IgD-negative memory B cell (primary cell): ENCODE measurements around the gene CDC45. TPM values are rescaled to one million over a fixed set of nuclear protein-coding genes. Genes with fewer than 3 reads are reported as not detected.

Experiments
- H3K27ac Mint-ChIP-seq, 3 donors: one replicate each; pipeline ENCODE4 v1.8.0; 2020 to 2022; ENCODE audit warnings: mild to moderate bottlenecking in 3 of 3, mixed read lengths in 3 of 3, moderate library complexity in 1 of 3
- H3K27me3 Mint-ChIP-seq: one replicate; pipeline ENCODE4 v1.8.0; 2021; ENCODE audit warnings: mixed read lengths
- H3K36me3 Mint-ChIP-seq: one replicate; pipeline ENCODE4 v1.8.0; 2020; ENCODE audit warnings: mild to moderate bottlenecking, mixed read lengths
- H3K4me1 Mint-ChIP-seq, 3 donors: one replicate each; pipeline ENCODE4 v1.8.0; 2020 to 2022; ENCODE audit warnings: mixed read lengths in 3 of 3, mild to moderate bottlenecking in 1 of 3
- H3K4me3 Mint-ChIP-seq, 4 donors: one replicate each; pipeline ENCODE4 v1.8.0; 2020 to 2022; ENCODE audit warnings: mild to moderate bottlenecking in 4 of 4, mixed read lengths in 4 of 4, moderate library complexity in 3 of 4
- H3K9me3 Mint-ChIP-seq, 3 donors: one replicate each; pipeline ENCODE4 v1.8.0; 2020 to 2021; ENCODE audit warnings: mixed read lengths in 3 of 3, mild to moderate bottlenecking in 1 of 3
- polyA plus RNA-seq: library from polyadenylated mRNA; unstranded; fragments of 300-500 nt; fragmentation: Illumina TruSeq; gene quantifications from one replicate; pipeline ENCODE4 v1.2.3, GENCODE V29; 2021

Gene CDC45
- polyA plus RNA-seq, 1 donor from 2014 or later, result 0.39 TPM

DNA sequence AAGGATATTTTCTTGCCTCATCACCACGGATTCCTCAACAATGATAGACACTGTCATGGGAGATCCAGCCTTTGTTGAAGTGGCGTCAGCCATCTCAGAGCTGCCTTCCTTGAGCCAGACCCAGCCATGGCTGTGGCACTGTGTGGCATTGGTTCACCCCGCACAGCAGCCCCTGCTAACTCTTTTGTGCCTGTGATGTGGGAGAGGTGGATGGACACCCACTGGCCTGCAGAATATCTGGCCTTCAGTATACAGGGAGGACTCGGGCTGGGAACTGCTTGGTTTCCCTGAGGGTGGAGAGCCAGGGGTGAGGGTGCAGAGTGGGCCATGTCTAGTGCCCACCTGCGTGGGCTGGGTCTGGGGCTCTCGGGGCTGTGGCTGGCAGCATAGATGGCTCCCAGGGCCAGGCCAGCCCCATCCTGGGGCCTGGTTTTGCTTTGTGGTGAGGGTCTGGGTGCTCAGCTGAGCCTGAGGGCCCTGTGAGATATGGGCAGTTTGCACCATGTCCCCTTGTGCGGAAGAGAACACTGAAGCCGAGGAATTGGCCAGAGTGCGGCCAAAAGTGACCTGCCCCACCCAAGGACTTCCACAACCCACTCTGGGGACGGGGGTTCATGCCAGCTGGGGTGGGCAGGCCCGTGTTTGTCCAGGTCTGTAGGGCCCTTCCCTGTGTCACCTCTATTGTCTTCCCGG lies 38.3 kb downstream of the CDC45 start:
- H3K4me1 Mint-ChIP-seq, result peaks cover 0 to 2% (median 0%) of the 10 kb centered on the region in 3 donors
- no peak overlapping the region for H3K4me3 Mint-ChIP-seq
- peaks cover 4% of the 10 kb centered on the region for H3K27me3 Mint-ChIP-seq
- H3K27ac Mint-ChIP-seq, result no peak overlapping the region
- H3K9me3 Mint-ChIP-seq, result peaks cover 0 to 3% (median 2%) of the 10 kb centered on the region in 3 donors
- peaks cover 8% of the 10 kb centered on the region for H3K36me3 Mint-ChIP-seq

DNA sequence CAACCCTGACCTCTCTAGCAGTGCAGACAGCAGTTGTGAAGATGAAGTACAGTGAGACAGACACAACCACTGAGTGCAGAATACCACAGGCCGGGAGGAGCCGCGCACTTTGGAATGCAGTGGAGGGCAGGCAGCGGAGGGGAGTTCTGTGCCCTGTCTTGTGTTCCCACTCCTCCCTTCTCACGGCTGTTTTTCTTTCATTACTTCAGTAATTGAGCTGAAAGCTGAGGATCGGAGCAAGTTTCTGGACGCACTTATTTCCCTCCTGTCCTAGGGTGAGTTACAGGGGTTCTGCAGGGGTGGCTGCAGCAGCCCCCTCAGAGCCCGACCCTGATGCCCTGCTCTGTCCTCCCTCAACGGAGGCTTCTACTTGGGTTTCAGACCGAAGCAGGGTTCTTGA lies 38.9 kb downstream of the CDC45 start:
- Mint-ChIP-seq H3K36me3 (peaks cover 8% of the 10 kb centered on the region), H3K4me1 (no peaks in the 10 kb centered on the region), H3K4me3 (no peak overlapping the region), H3K27me3 (peaks cover 8% of the 10 kb centered on the region), H3K27ac (no peak overlapping the region), H3K9me3 (peaks cover 0 to 3% (median 2%) of the 10 kb centered on the region in 3 donors)

DNA sequence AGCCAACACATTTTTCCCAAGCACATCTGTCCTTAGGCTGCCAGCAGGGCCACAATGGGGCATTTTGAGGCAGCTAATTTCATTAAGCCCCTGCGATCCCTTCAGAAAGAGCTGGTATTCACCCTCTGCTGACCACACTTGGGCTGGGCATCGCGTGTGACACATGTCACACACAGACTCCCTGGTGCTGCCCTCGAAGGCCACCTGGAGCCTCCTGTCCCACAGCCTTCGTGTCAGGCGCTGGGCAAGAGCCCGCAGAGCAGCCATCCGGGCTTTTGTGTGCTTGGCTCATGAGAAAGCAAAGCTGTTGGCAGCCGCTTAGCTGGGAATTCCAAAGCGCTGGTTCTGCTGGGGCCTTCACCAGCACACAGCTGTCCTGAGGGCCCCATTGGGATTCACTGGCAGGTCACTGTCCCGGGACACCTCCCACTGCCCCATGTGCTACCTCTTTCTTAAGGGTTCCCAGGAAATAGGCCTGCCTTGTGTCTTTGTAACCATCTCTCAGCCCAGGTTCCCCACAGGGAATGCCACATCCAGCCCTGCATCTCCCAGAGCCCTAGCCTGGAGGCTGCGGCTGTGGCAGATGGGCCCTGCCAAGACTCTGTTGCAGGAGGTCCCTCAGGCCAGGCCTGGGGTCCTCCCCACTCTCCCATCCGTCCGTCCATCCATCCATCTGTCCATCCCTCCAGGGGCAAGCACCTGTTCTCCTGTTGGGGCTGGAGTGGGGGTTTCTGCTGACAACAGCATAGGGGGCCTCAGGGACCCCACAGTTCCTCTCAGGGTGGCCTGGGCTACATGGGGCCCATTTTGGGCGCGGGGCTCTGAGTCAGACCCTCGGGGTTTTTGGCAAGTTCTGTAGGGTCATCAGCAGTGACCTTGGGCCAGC lies 39.6 kb downstream of the CDC45 start:
- H3K36me3 Mint-ChIP-seq, result peaks cover 2% of the 10 kb centered on the region
- peaks cover 12% of the 10 kb centered on the region for H3K27me3 Mint-ChIP-seq
- H3K4me1 Mint-ChIP-seq, result no peaks in the 10 kb centered on the region
- H3K9me3 Mint-ChIP-seq, result no peaks in the 10 kb centered on the region
- H3K4me3 Mint-ChIP-seq, result peak overlapping the region in 2 of 4 donors; percentile 12 to 31
- H3K27ac Mint-ChIP-seq, result no peak overlapping the region

DNA sequence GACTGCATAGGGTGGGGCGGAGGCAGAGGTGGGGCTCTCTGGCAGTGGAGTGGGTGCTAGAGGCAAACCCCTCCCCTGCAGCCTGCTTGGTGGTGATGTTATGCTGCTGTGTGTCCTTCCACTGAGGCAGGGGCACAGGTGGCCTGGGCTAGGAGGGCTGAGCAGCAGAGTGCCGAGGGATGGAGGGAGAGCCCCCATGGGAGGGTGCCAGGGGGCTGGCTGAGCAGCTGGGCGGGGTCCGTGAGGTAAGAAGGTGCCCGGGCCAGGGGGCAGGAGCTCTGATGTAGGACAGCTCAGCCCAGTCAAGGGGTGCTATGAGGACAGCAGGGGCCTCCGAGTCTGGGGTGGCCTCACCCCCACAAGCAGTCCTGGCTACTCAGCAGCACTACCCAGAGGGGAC lies 40.3 kb downstream of the CDC45 start:
- Mint-ChIP-seq H3K27ac (no peak overlapping the region), H3K4me3 (no peak overlapping the region), H3K36me3 (peaks cover 2% of the 10 kb centered on the region), H3K27me3 (peaks cover 17% of the 10 kb centered on the region), H3K9me3 (no peaks in the 10 kb centered on the region), H3K4me1 (peaks cover 0 to 3% (median 0%) of the 10 kb centered on the region in 3 donors)

DNA sequence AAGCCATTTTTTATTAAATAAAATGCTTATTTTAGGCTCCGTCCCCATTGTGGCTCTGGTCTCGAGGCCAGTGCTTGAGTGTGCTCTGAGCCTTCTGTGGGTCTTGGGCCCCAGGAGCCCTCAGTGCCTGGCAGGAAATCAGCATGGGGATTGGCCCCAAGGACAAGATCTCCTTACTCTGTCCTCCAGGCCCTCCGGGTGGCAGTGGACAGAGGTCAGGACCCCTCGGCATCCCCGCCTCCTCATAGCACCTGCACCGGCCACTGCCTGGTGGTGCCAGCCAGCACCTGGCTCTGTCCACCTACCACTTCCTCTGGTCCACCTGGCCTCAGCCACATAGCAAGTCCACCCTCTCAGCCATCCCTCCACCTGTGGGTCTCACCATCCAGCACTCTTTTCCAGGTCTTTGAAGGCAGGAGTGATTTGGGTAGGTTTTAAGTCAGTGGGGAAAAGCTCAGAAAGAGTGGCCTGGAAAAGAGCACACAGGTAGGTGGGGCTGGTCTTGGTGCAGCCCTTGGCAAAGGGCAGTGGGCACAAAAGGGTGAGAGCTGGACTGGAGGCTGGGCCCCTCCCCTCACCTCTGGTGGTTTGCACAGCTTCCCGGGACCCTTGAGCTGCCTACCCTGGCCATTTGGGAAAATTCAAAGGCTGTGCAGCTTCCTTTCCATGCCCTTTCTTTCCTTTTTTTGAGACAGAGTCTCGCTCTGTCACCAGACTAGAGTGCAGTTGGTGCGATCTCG lies 41.0 kb downstream of the CDC45 start:
- Mint-ChIP-seq H3K27ac (peak overlapping the region in 1 of 3 donors; percentile 85), H3K9me3 (no peaks in the 10 kb centered on the region), H3K27me3 (peaks cover 20% of the 10 kb centered on the region), H3K36me3 (peaks cover under 1% of the 10 kb centered on the region), H3K4me1 (peaks cover 0 to 4% (median 0%) of the 10 kb centered on the region in 3 donors), H3K4me3 (peak overlapping the region in 2 of 4 donors; percentile 22 to 71)

DNA sequence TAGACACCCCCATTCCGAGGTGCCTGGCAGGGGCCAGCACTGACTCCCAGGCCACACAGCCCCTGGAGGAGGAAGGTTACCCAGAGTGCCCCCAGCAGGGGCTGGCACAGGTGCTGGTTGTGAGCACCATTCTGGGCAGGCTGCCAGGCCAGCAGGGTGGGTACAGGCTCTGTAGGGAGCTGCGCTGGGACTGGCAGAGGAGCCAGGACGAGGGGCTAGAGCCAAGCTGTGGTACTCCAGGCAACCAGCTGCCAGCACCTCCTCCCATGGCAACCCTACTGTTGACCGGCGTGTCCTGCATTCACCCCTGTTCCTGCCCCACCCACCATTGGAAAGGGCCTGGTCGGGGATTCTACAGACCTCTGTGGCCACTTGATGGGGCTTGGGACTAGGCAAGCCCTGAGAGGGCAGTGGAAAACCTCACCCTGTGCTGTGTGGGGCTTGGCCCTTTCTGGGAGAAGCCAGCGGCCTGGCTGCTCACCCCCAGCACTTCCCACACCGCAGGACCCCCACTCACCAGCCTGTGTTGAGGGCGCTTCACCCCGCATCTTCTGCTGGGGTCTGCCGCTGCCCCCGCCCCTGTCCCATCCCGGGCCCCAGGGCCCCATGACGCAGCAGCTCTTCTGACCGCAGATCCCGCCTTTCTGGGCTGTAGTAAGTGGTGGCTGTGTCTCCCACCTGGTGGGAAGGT lies 42.6 kb downstream of the CDC45 start:
- no peaks in the 10 kb centered on the region for H3K36me3 Mint-ChIP-seq
- peaks cover 0 to 4% (median 0%) of the 10 kb centered on the region in 3 donors for H3K4me1 Mint-ChIP-seq
- no peak overlapping the region for H3K27ac Mint-ChIP-seq
- H3K9me3 Mint-ChIP-seq, result no peaks in the 10 kb centered on the region
- H3K4me3 Mint-ChIP-seq, result peak overlapping the region in 1 of 4 donors; percentile 41
- H3K27me3 Mint-ChIP-seq, result peaks cover 26% of the 10 kb centered on the region

DNA sequence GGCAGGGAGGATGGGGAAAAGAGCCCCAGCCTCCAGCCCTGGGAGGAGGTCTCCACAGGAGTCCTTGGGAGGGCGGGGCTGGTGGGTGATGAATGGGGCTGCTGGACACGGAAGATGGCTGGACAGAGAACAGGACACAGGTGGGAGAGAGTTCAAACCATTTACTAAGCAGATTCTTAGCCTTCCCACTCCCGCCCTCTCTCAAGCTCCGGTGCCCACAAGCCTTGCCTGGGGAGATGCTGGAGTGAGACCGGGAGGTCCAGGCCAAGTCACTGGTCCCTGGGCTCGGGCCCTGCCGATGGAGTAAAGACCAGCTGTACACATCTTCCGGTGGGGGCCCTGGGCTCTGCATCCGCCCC lies 43.1 kb downstream of the CDC45 start:
- no peaks in the 10 kb centered on the region for H3K36me3 Mint-ChIP-seq
- H3K27ac Mint-ChIP-seq, result no peak overlapping the region
- H3K4me3 Mint-ChIP-seq, result peak overlapping the region in 3 of 4 donors; percentile 21 to 80 (median 32)
- peaks cover 28% of the 10 kb centered on the region for H3K27me3 Mint-ChIP-seq
- H3K4me1 Mint-ChIP-seq, result peaks cover 0 to 4% (median 0%) of the 10 kb centered on the region in 3 donors
- no peaks in the 10 kb centered on the region for H3K9me3 Mint-ChIP-seq

DNA sequence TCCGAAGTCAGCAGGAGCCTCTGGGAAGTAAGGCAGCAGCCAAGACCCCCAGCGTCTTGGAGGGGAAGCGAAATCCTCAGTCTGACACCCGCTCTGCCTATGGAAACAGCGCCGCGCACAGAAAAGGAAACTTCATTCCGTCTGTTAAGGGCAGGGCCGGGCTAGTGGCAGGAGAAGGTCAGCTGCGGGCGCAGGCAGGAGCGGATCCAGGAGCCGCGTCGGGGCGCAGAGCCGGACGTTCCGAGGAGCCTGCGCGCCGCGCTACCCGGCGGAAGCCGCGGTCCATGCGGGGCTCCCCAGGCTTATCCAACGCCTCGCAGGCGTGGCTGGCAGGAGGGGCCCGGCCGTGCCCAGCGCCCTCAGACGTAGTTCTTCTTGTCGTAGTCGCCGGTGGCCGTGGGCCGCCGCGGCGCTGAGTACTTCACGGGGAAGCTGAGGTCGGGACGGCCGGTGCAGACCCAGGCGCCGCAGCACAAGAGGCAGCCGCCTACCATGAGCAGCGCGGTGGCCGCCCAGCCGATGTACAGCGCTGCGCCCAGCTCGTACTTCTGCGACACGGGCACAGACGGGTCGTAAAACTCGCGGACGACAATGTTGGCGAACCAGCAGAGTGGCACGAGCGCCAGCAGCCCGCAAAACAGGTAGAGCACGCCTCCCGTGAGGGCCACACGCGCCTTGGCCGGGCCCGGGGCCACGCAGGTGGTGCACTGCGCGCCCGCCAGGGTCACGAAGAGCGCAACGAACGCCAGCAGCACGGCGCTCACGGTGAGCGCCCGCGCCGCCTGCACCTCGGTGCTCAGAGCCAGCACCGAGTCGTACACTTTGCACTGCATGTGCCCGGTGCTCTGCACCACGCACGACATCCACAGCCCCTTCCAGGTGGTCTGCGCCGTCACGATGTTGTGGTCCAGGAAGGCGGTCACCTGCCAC lies 43.8 kb downstream of the CDC45 start:
- peaks cover 0 to 4% (median 0%) of the 10 kb centered on the region in 3 donors for H3K4me1 Mint-ChIP-seq
- H3K27me3 Mint-ChIP-seq, result peaks cover 31% of the 10 kb centered on the region
- H3K4me3 Mint-ChIP-seq, result peak overlapping the region in 3 of 4 donors; percentile 50 to 80 (median 58)
- peak overlapping the region in 1 of 3 donors; percentile 5 for H3K27ac Mint-ChIP-seq
- no peaks in the 10 kb centered on the region for H3K9me3 Mint-ChIP-seq
- H3K36me3 Mint-ChIP-seq, result no peaks in the 10 kb centered on the region

DNA sequence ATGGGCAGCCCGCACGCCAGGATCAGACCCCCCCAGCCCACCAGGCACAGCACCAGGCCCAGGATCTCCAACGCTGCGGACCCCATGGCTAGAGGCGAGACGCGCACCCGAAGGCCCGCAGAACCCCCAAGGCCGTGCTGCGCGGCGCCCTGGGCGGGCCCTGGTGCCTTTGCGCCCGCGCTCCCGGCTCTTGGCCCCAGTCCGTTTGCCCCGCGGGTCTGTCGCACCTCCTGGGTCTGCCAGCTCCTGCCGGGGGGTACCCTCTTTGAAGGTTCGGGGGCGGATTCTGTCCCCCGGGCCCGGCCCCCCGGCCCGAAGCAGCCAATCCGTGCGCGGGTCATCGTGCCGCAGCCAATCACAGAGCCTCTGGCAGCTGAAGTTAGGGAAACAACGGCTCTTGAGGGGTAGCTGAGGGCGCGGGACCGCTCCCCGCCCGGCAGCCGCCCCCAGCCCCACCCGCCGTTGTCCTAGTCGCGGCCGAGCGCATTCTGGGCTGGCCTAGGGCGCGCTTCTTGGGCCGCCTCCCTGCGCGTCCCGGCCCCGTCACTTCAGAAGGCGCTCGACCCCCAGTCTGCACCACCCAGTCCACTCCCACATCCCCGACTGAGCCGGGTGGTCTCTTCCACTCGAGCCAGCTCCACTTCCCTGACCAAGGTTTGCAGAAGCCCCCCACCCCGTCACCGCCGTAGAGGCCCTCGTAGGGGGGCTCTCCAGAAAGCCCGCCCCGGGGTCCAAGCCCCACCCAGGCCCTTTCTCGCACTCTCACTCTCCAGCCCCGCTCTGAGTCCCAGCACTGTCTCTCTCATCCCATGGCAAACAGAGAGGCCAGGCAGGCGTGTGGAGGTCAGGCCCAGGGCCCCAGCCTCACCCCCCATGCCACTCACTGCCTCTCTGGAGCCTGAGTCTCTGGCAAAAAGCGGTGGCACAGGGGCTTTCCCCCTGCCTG lies 44.7 kb downstream of the CDC45 start, which contains the start of gene CLDN5:
TSS of gene CLDN5 (minus strand) at position 241 of the 946 bp plus-strand sequence. CDS start at position 86, 155 bp downstream.
- Mint-ChIP-seq H3K9me3 (no peaks in the 10 kb centered on the region), H3K27ac (peak within 1 kb of the TSS in 1 of 3 donors; percentile 5), H3K36me3 (no peaks in the 10 kb centered on the region), H3K27me3 (peaks cover 31% of the 10 kb centered on the region), H3K4me1 (peaks cover 0 to 4% (median 0%) of the 10 kb centered on the region in 3 donors), H3K4me3 (peak within 1 kb of the TSS in 3 of 4 donors; percentile 54 to 92 (median 80))

DNA sequence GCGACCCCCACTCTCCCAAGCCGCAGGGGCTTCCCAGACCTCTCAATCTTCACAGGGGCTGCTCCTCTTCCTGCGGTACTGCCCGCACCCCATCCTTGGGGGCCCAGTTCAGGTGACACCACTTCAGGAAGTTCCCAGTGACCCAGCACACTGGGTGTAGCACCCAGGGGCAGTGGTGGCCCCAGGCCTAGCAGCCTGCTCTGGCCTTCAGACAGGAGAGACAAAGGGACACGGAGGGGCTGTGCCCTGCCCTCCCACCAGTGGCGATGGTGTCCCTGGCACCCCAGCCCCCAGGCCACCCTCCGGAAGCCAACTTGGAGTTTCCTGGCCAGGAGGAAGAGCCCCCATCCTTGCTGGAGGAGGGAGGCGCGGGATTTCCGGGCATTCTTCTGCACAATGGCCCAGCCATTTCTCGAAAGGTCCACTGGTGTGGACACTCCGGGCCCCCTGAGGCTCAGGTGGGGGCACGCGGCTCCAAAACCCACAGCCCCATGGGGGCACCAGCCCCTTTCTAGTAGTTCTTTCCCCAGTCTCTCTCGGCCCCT lies 45.5 kb downstream of the CDC45 start:
- H3K27ac Mint-ChIP-seq, result no peak overlapping the region
- H3K4me1 Mint-ChIP-seq, result peaks cover 0 to 4% (median 0%) of the 10 kb centered on the region in 3 donors
- no peaks in the 10 kb centered on the region for H3K9me3 Mint-ChIP-seq
- H3K27me3 Mint-ChIP-seq, result peaks cover 31% of the 10 kb centered on the region
- H3K4me3 Mint-ChIP-seq, result no peak overlapping the region
- H3K36me3 Mint-ChIP-seq, result peaks cover 1% of the 10 kb centered on the region

DNA sequence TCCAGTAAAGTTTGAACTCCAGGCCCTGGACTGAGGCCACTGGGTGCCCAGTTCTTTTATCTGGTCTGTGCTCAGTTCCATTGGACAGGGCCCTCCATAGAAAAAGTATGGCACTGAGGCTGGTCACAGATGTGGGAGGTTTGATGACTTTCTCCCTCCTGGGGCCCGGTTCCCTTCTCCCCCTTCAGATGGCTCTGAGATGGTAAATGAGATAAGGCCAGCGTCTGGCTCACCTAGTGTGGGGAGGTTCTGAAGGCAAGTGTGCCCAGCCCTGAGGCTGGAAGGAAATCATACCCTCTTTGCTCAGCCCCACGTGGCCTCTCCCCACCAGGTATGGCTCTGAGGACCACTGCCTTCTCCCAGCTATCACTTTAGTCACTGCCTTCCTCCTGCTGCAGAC lies 45.9 kb downstream of the CDC45 start:
- H3K27ac Mint-ChIP-seq, result no peak overlapping the region
- H3K27me3 Mint-ChIP-seq, result peaks cover 32% of the 10 kb centered on the region
- no peaks in the 10 kb centered on the region for H3K9me3 Mint-ChIP-seq
- H3K4me3 Mint-ChIP-seq, result no peak overlapping the region
- peaks cover 0 to 4% (median 0%) of the 10 kb centered on the region in 3 donors for H3K4me1 Mint-ChIP-seq
- peaks cover 1% of the 10 kb centered on the region for H3K36me3 Mint-ChIP-seq

DNA sequence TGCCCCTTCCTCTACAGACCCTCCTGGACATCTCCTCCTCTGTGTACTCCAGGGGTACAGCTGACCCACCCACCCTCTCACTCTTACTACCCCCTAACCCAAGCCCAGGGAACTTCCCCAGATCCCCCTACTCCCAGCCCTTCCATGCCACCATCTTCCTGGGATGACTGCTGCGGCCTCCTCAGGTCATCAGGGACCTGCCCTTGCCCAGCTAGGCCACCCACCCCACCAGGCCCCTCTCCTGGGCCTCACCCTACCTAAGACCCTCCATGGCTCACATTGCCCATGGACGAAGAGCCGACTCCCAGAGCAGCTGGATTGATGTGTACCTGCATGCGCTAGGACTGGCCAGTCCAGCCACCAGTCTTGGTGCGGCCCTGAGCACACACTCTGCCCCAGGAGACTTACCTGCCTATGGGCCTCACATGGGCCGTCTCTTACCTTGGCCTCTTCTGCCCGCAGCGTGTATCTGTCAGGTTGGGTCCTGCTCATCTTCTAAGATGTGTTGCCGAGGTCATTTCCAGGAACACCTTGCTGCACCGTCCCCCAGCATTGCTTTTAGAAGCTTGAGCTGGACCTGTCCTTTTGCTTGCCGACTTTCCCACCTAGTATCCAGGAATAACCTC lies 46.5 kb downstream of the CDC45 start:
- Mint-ChIP-seq H3K4me3 (no peak overlapping the region), H3K27me3 (peaks cover 33% of the 10 kb centered on the region), H3K9me3 (no peaks in the 10 kb centered on the region), H3K4me1 (peaks cover 0 to 4% (median 0%) of the 10 kb centered on the region in 3 donors), H3K27ac (no peak overlapping the region), H3K36me3 (peaks cover 1% of the 10 kb centered on the region)
